Right lobe of liver (tissue), 6 donors: ENCODE measurements around the gene MRPL24. TPM values are rescaled to one million over a fixed set of nuclear protein-coding genes. Genes with fewer than 3 reads are reported as not detected.

ENCODE experiments used
- ATAC-seq, 4 donors: fragments of 200-7000 bp; cut with Tn5 transposase; one replicate each; pipeline ENCODE4 v1.9.1; 2020; ENCODE audit warnings: mild to moderate bottlenecking in 4 of 4, moderate library complexity in 4 of 4
- DNase-seq, 3 donors: peaks; one replicate each; pipeline ENCODE4 v3.0.0-alpha.2; 2020
- H3K27ac ChIP-seq, 3 donors: fragments of 200-600 bp; one replicate each; pipeline ENCODE4 v1.8.0; 2022
- H3K27me3 ChIP-seq, 2 donors: fragments of 200-600 bp; one replicate each; pipeline ENCODE4 v1.8.0; 2022
- H3K36me3 ChIP-seq, 4 donors: fragments of 200-600 bp; sonication (generic) in 1 of 4; one replicate each; pipeline versions ENCODE4 v1.5.1 to v1.8.0; 2017 to 2022; ENCODE audit warnings: control low read depth in 1 of 4
- H3K4me1 ChIP-seq, 4 donors: fragments of 200-600 bp; sonication (generic) in 1 of 4; one replicate each; pipeline versions ENCODE4 v1.5.1 to v1.8.0; 2017 to 2022; ENCODE audit warnings: control low read depth in 1 of 4
- H3K4me3 ChIP-seq, 3 donors: fragments of 200-600 bp; one replicate each; pipeline ENCODE4 v1.8.0; 2022
- H3K9me3 ChIP-seq, 4 donors: fragments of 200-600 bp; sonication (generic) in 1 of 4; one replicate each; pipeline versions ENCODE4 v1.5.1 to v1.8.0; 2017 to 2022; ENCODE audit warnings: control low read depth in 1 of 4
- CTCF ChIP-seq, 4 donors: fragments of 200-600 bp in 3 of 4; fragments of 450-650 bp in 1 of 4; IDR thresholded peaks; one replicate each; pipeline versions ENCODE4 v1.5.1 to v1.8.0; 2016 to 2022; ENCODE audit warnings: antibody characterized with exemption in 4 of 4, mild to moderate bottlenecking in 2 of 4
- POLR2A ChIP-seq: fragments of 450-650 bp; IDR thresholded peaks from one replicate; pipeline ENCODE4 v1.6.1; 2017; ENCODE audit warnings: antibody characterized with exemption, mild to moderate bottlenecking
- WGBS: methylation state at CpG from one replicate; pipeline ENCODE4 v1.1.6; 2018; ENCODE audit warnings: low coverage, low lambda C conversion rate; ENCODE audit not compliant: insufficient coverage; ENCODE audit errors: missing lambda C conversion rate; 5-methylcytosine and 5-hydroxymethylcytosine counted together
- intact Hi-C, 2 donors: fragments of 100-400 bp; cut with DNase I; formaldehyde crosslinking; loops; one replicate each; pipeline versions ENCODE4 v1.11.2 to v1.14.1; 2022
- total RNA-seq, 6 experiments: library from RNA; depleted of rRNA in 2 of 6; stranded (reverse); fragments of >200 nt in 2 of 6; fragmentation: NEBNext Ultra II Directional in 3 of 6; extraction: Animal tissue kit (Norgen Biotek cat#: 25700) in 3 of 6; gene quantifications; one replicate each; pipeline versions ENCODE4 v1.1.0 to v1.2.4, GENCODE V29; 2016 to 2023
- donor health status: DM: no; HTN: yes; CAD: no.
- donor health status: DM: no; HTN: no; CAD: no.
- donor health status: DM: no; HTN: no; CAD: no.
- donor health status: DM: no; HTN: yes; CAD: no.
- donor health status: DM: no; HTN: yes; CAD: no.

The MRPL24 gene
- total RNA-seq, 6 experiments from 2014 or later: 47.2 to 83.2 (median 61.4) TPM

GRCh38 chr1:156740237-156740740 lies 599 bp downstream of the MRPL24 start:
- H3K4me1 ChIP-seq: peaks cover 0 to 9% (median 3%) of the 10 kb centered on the region in 4 donors
- 12% methylated on average over 6 of the region's 7 CpGs for WGBS
- H3K27me3 ChIP-seq: no peaks in the 10 kb centered on the region
- H3K36me3 ChIP-seq: peaks cover 0 to 34% (median 14%) of the 10 kb centered on the region in 4 donors
- no peak for DNase-seq
- TF ChIP-seq CTCF (IDR thresholded peaks at IDR 0.05) (no peak), POLR2A (no peak)
- ATAC-seq: no peak
- peak overlapping the region in 1 of 3 donors; percentile 35 for H3K27ac ChIP-seq
- intact Hi-C loops: no loop called here
- peak overlapping the region; percentile 76 to 80 (median 80) for H3K4me3 ChIP-seq
- H3K9me3 ChIP-seq: no peaks in the 10 kb centered on the region

- TF ChIP-seq POLR2A: no peak
- TF ChIP-seq CTCF (IDR thresholded peaks at IDR 0.05): no peak
- 58% methylated on average over 2 of the region's 2 CpGs for WGBS
- H3K36me3 ChIP-seq: peaks cover 0 to 27% (median 14%) of the 10 kb centered on the region in 4 donors
- intact Hi-C loops: no loop called here
- no peak for DNase-seq
- no peak overlapping the region for H3K4me3 ChIP-seq
- H3K27ac ChIP-seq: no peak overlapping the region
- peaks cover 0 to 9% (median 3%) of the 10 kb centered on the region in 4 donors for H3K4me1 ChIP-seq
- ATAC-seq: no peak
- H3K27me3 ChIP-seq: no peaks in the 10 kb centered on the region
- no peaks in the 10 kb centered on the region for H3K9me3 ChIP-seq
Measured at GRCh38 chr1:156738916-156739315, 2.0 kb downstream of the MRPL24 start.

GRCh38 chr1:156738407-156738806 lies 2.5 kb downstream of the MRPL24 start:
- WGBS: 84% methylated on average over 8 of the region's 10 CpGs
- Histone ChIP-seq H3K27me3 (no peaks in the 10 kb centered on the region), H3K36me3 (peaks cover 0 to 27% (median 13%) of the 10 kb centered on the region in 4 donors)

GRCh38 chr1:156733989-156734584 lies 6.8 kb downstream of the MRPL24 start:
- DNase-seq (no peak), ATAC-seq (peak in 1 of 4 donors; percentile 8)
- Histone ChIP-seq H3K4me1 (peaks cover 0 to 8% (median 0%) of the 10 kb centered on the region in 4 donors), H3K27me3 (no peaks in the 10 kb centered on the region), H3K27ac (no peak overlapping the region), H3K9me3 (no peaks in the 10 kb centered on the region), H3K4me3 (no peak overlapping the region), H3K36me3 (peaks cover 0 to 21% (median 11%) of the 10 kb centered on the region in 4 donors)
- intact Hi-C loops: no loop called here
- 59% methylated on average over 2 of the region's 20 CpGs for WGBS
- TF ChIP-seq POLR2A (no peak), CTCF (IDR thresholded peaks at IDR 0.05) (no peak)

More at GRCh38 chr1:156738407-156738806, 2.5 kb downstream of the MRPL24 start:
- DNase-seq (no peak), ATAC-seq (no peak)
- Histone ChIP-seq H3K4me3 (no peak overlapping the region), H3K4me1 (peaks cover 0 to 9% (median 3%) of the 10 kb centered on the region in 4 donors), H3K9me3 (no peaks in the 10 kb centered on the region), H3K27ac (no peak overlapping the region)
- intact Hi-C loops: no loop called here
- TF ChIP-seq CTCF (IDR thresholded peaks at IDR 0.05): no peak
- TF ChIP-seq POLR2A: no peak
